ENCODE results near the gene MRPL42. TPM values are rescaled to one million over a fixed set of nuclear protein-coding genes. Genes with fewer than 3 reads are reported as not detected.
"Not testable (repeated sequence)": the region's sequence is repeated elsewhere in the genome, so short reads cannot be mapped to it uniquely, and the experiment has no call there.

Gene MRPL42
- total and polyA plus RNA-seq, 4 experiments from 2014 or later, result 40.1 to 92.8 (median 59.4) TPM

- CTCF ChIA-PET (ENCODE audit: partially characterized antibody); H3K27ac ChIP-seq (ENCODE audit: low read depth, low read length): not testable (repeated sequence)
Observed at GRCh38 chr12:93557879-93558278, 90.6 kb downstream of the MRPL42 start.

GRCh38 chr12:93558685-93559084, 91.4 kb downstream of the MRPL42 start:
- H3K9me3 ChIP-seq (ENCODE audit: control insufficient read depth in 1 of 2, low read length in 2 of 2); H3K36me3 ChIP-seq (ENCODE audit: insufficient read depth, low read length); intact Hi-C loops (cut with micrococcal nuclease); DNase-seq; H3K27me3 Mint-ChIP-seq; H3K4me1 Mint-ChIP-seq; POLR2A ChIA-PET (ENCODE audit: partially characterized antibody); H3K27me3 ChIP-seq (ENCODE audit: insufficient read depth, low read length); H3K4me3 Mint-ChIP-seq; H3K4me1 ChIP-seq (ENCODE audit: insufficient read depth, low read length); H3K27ac ChIP-seq (ENCODE audit: low read depth, low read length); H3K4me3 ChIP-seq (ENCODE audit: low read length in 2 of 2); CTCF ChIA-PET (ENCODE audit: partially characterized antibody): not testable (repeated sequence)
- Mint-ChIP-seq H3K27ac (peak overlapping the region in 1 of 7 donors; percentile 48), H3K36me3 (peaks cover 27 to 57% of the 10 kb centered on the region in 2 donors), H3K9me3 (peaks cover 4 to 16% (median 14%) of the 10 kb centered on the region in 8 donors)

More at GRCh38 chr12:93557879-93558278, 90.6 kb downstream of the MRPL42 start:
- H3K36me3 ChIP-seq (ENCODE audit: insufficient read depth, low read length); H3K27me3 ChIP-seq (ENCODE audit: insufficient read depth, low read length); H3K4me1 ChIP-seq (ENCODE audit: insufficient read depth, low read length); H3K9me3 ChIP-seq (ENCODE audit: control insufficient read depth in 1 of 2, low read length in 2 of 2); H3K4me3 ChIP-seq (ENCODE audit: low read length in 2 of 2); DNase-seq; POLR2A ChIA-PET (ENCODE audit: partially characterized antibody); intact Hi-C loops (cut with micrococcal nuclease); H3K4me3 Mint-ChIP-seq; H3K4me1 Mint-ChIP-seq; H3K27me3 Mint-ChIP-seq: not testable (repeated sequence)
- Mint-ChIP-seq H3K27ac (peak overlapping the region in 1 of 7 donors; percentile 57), H3K36me3 (peaks cover 27 to 57% of the 10 kb centered on the region in 2 donors), H3K9me3 (peaks cover 4 to 16% (median 14%) of the 10 kb centered on the region in 8 donors)

- Histone ChIP-seq H3K9me3 (ENCODE audit: control insufficient read depth in 1 of 2, low read length in 2 of 2) (no peaks in the 10 kb centered on the region), H3K27ac (ENCODE audit: low read depth, low read length) (no peak overlapping the region), H3K4me3 (ENCODE audit: low read length in 2 of 2) (no peak overlapping the region), H3K36me3 (ENCODE audit: insufficient read depth, low read length) (no peaks in the 10 kb centered on the region), H3K27me3 (ENCODE audit: insufficient read depth, low read length) (no peaks in the 10 kb centered on the region), H3K4me1 (ENCODE audit: insufficient read depth, low read length) (peaks cover 5% of the 10 kb centered on the region)
- CTCF ChIA-PET (ENCODE audit: partially characterized antibody), result interaction anchor here (1.7 kb wide), 1 partner anchor 538 kb away, joined by 17 read pairs; no protein-coding TSS in a partner anchor
- POLR2A ChIA-PET (ENCODE audit: partially characterized antibody), result no interaction called here
- Mint-ChIP-seq H3K4me1 (peaks cover 4 to 8% (median 6%) of the 10 kb centered on the region in 4 donors), H3K27ac (no peak overlapping the region), H3K4me3 (no peak overlapping the region), H3K36me3 (peaks cover 22 to 45% of the 10 kb centered on the region in 2 donors), H3K27me3 (no peaks in the 10 kb centered on the region), H3K9me3 (peaks cover 0 to 4% (median 2%) of the 10 kb centered on the region in 8 donors)
- intact Hi-C loops (cut with micrococcal nuclease), result no loop called here
- DNase-seq, result no peak
Observed at GRCh38 chr12:93563807-93564538, 96.7 kb downstream of the MRPL42 start.

- Mint-ChIP-seq H3K36me3 (peaks cover 13 to 31% of the 10 kb centered on the region in 2 donors), H3K27ac (no peak overlapping the region), H3K27me3 (no peaks in the 10 kb centered on the region), H3K4me3 (no peak overlapping the region), H3K4me1 (peaks cover 4 to 18% (median 8%) of the 10 kb centered on the region in 4 donors), H3K9me3 (peaks cover 0 to 2% (median 0%) of the 10 kb centered on the region in 8 donors)
- POLR2A ChIA-PET (ENCODE audit: partially characterized antibody), result no interaction called here
- H3K4me3 ChIP-seq (ENCODE audit: low read length in 2 of 2), result no peak overlapping the region
- H3K27me3 ChIP-seq (ENCODE audit: insufficient read depth, low read length), result no peaks in the 10 kb centered on the region
- H3K4me1 ChIP-seq (ENCODE audit: insufficient read depth, low read length), result peaks cover 10% of the 10 kb centered on the region
- CTCF ChIA-PET (ENCODE audit: partially characterized antibody), result interaction anchor here (6.4 kb wide), 1 partner anchor 536 kb away, joined by 217 read pairs; no protein-coding TSS in a partner anchor
- H3K9me3 ChIP-seq (ENCODE audit: control insufficient read depth in 1 of 2, low read length in 2 of 2), result no peaks in the 10 kb centered on the region
- no peaks in the 10 kb centered on the region for H3K36me3 ChIP-seq (ENCODE audit: insufficient read depth, low read length)
- H3K27ac ChIP-seq (ENCODE audit: low read depth, low read length), result no peak overlapping the region
- DNase-seq, result no peak
- intact Hi-C loops (cut with micrococcal nuclease), result no loop called here
Observed at GRCh38 chr12:93565760-93566159, 98.4 kb downstream of the MRPL42 start.

Other genes starting within 250 kb of the MRPL42 start
- 10 to 100 TPM; 41.8 to 45.2 TPM for gene NUDT4, start 89.6 kb upstream of the MRPL42 start, total RNA-seq
- gene NUDT4, start 89.6 kb upstream of the MRPL42 start, polyA plus RNA-seq, result 10 to 100 TPM; 39.3 to 49.6 TPM
- 10 to 100 TPM; 71.2 to 72.8 TPM for gene UBE2N, start 25.6 kb upstream of the MRPL42 start, total RNA-seq
- 100 to 1,000 TPM; 199 to 227 TPM for gene UBE2N, start 25.6 kb upstream of the MRPL42 start, polyA plus RNA-seq
- 1 to 10 TPM; 1.7 to 2.6 TPM for gene SOCS2, start 105.2 kb downstream of the MRPL42 start, total RNA-seq
- 10 to 100 TPM; 37.3 to 69.0 TPM for gene SOCS2, start 105.2 kb downstream of the MRPL42 start, polyA plus RNA-seq
- gene CRADD, start 209.9 kb downstream of the MRPL42 start, total RNA-seq, result 10 to 100 TPM; 15.7 to 16.0 TPM
- 10 to 100 TPM; 13.3 to 18.3 TPM for gene CRADD, start 209.9 kb downstream of the MRPL42 start, polyA plus RNA-seq